ENCODE results near the gene TSFM.
A peak's percentile ranks its signal among the peaks of the same experiment; 100 is the strongest.

Gene TSFM

DNA sequence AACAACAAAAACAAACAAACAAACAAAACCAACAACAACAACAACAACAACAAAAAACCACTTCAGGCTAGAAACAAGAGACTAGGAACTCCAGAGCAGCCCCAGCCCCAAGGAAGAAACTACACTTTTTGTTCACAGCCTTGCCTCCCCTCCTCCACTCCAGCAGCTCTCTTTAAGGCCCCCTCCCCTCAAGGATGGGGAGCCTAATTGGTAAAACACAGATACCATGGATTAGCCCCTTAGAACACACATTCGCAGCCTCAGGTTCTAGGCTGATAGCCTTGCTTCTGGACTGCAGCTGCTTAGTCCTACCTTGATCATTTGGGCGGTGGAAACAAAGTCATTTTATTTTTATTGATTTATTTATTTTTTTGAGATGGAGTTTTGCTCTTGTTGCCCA, 47.8 kb downstream of the TSFM start:
- Histone ChIP-seq H2AFZ (ENCODE audit: low read depth) (no peak overlapping the region), H3K79me2 (ENCODE audit: insufficient read depth, low read depth) (peaks cover 70% of the 10 kb centered on the region), H3K4me3 (IDR thresholded peaks at IDR 0.05; ENCODE audit: insufficient read depth, low read depth, low read length) (no peak overlapping the region), H4K20me1 (ENCODE audit: insufficient read depth) (peaks cover 28% of the 10 kb centered on the region), H3K4me2 (peak overlapping the region; percentile 76; the same call in 1 of the 2 replicates), H3K27ac (no peak overlapping the region; the same call in 1 of the 2 replicates), H3K27me3 (ENCODE audit: insufficient read depth, low read depth) (no peaks in the 10 kb centered on the region), H3K9ac (no peak overlapping the region), H3K4me1 (ENCODE audit: low read depth, poor library complexity, severe bottlenecking) (peaks cover 53% of the 10 kb centered on the region), H3K36me3 (ENCODE audit: insufficient read depth) (peaks cover 23% of the 10 kb centered on the region; the same call in 1 of the 2 replicates)
- TF ChIP-seq, protein P1, sequence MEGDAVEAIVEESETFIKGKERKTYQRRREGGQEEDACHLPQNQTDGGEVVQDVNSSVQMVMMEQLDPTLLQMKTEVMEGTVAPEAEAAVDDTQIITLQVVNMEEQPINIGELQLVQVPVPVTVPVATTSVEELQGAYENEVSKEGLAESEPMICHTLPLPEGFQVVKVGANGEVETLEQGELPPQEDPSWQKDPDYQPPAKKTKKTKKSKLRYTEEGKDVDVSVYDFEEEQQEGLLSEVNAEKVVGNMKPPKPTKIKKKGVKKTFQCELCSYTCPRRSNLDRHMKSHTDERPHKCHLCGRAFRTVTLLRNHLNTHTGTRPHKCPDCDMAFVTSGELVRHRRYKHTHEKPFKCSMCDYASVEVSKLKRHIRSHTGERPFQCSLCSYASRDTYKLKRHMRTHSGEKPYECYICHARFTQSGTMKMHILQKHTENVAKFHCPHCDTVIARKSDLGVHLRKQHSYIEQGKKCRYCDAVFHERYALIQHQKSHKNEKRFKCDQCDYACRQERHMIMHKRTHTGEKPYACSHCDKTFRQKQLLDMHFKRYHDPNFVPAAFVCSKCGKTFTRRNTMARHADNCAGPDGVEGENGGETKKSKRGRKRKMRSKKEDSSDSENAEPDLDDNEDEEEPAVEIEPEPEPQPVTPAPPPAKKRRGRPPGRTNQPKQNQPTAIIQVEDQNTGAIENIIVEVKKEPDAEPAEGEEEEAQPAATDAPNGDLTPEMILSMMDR (conservative IDR thresholded peaks at IDR 0.05; ENCODE audit: low read depth, low read length), result no peak

DNA sequence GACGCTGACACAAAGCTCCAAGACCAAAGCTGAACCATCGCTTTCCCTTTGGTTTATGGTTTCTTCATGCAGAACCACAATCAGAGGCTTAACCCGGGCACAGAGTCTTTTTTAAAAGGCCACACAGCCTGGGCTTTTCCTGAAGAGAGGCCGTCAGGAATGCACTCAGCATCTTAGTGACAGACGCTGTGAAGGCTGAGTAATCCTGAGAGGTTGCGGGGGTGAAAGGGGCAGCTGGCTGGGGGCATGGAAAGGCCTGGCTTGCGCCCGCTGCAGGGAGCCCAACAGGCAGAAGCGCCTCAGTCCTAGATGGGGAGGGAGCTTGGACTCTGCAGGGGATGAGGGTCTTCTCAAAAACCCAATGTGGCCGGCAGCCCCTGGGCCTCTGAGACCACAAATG, 50.4 kb downstream of the TSFM start:
- H3K36me3 ChIP-seq (ENCODE audit: insufficient read depth), result peaks cover 7% of the 10 kb centered on the region; the same call in 1 of the 2 replicates
- TF ChIP-seq, protein P1 (conservative IDR thresholded peaks at IDR 0.05; ENCODE audit: low read depth, low read length), result no peak; the same call in 1 of the 2 replicates
- no peak overlapping the region for H3K4me3 ChIP-seq (IDR thresholded peaks at IDR 0.05; ENCODE audit: insufficient read depth, low read depth, low read length)
- peaks cover 28% of the 10 kb centered on the region for H4K20me1 ChIP-seq (ENCODE audit: insufficient read depth)
- H3K4me1 ChIP-seq (ENCODE audit: low read depth, poor library complexity, severe bottlenecking), result peaks cover 79% of the 10 kb centered on the region
- H3K27ac ChIP-seq, result peak overlapping the region; percentile 64
- H3K9ac ChIP-seq, result peak overlapping the region; percentile 10; the same call in 1 of the 2 replicates
- H2AFZ ChIP-seq (ENCODE audit: low read depth), result no peak overlapping the region
- peak overlapping the region; percentile 76 for H3K4me2 ChIP-seq
- H3K27me3 ChIP-seq (ENCODE audit: insufficient read depth, low read depth), result no peaks in the 10 kb centered on the region
- H3K79me2 ChIP-seq (ENCODE audit: insufficient read depth, low read depth), result peaks cover 92% of the 10 kb centered on the region

DNA sequence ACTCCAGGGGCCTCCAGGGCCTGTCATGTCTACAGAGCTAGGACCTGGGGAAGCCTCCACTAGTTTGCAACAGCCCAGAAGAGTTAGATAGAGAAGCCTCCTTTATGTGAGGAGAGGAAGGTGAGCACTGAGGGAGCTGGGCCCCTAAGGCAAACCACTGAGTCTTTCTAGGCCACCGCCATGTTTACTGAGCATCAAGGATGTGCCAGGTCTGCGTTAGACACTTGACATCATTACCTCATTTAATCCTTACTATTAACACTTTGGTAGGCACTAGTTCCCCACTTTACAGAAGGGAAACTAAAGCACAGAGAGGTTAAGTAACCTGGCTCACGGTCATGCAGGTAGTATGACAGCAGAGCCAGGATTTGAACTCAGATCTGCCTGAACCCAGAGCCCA, 51.1 kb downstream of the TSFM start:
- peaks cover 97% of the 10 kb centered on the region for H3K79me2 ChIP-seq (ENCODE audit: insufficient read depth, low read depth)
- H3K4me3 ChIP-seq (IDR thresholded peaks at IDR 0.05; ENCODE audit: insufficient read depth, low read depth, low read length), result no peak overlapping the region
- H3K9ac ChIP-seq, result no peak overlapping the region; the same call in 1 of the 2 replicates
- H3K4me2 ChIP-seq, result peak overlapping the region; percentile 76
- peaks cover 35% of the 10 kb centered on the region for H4K20me1 ChIP-seq (ENCODE audit: insufficient read depth)
- no peak overlapping the region for H2AFZ ChIP-seq (ENCODE audit: low read depth)
- TF ChIP-seq, protein P1 (conservative IDR thresholded peaks at IDR 0.05; ENCODE audit: low read depth, low read length), result no peak
- peaks cover 5% of the 10 kb centered on the region; the same call in 1 of the 2 replicates for H3K36me3 ChIP-seq (ENCODE audit: insufficient read depth)
- peaks cover 86% of the 10 kb centered on the region for H3K4me1 ChIP-seq (ENCODE audit: low read depth, poor library complexity, severe bottlenecking)
- peak overlapping the region; percentile 64; the same call in 1 of the 2 replicates for H3K27ac ChIP-seq
- no peaks in the 10 kb centered on the region for H3K27me3 ChIP-seq (ENCODE audit: insufficient read depth, low read depth)

DNA sequence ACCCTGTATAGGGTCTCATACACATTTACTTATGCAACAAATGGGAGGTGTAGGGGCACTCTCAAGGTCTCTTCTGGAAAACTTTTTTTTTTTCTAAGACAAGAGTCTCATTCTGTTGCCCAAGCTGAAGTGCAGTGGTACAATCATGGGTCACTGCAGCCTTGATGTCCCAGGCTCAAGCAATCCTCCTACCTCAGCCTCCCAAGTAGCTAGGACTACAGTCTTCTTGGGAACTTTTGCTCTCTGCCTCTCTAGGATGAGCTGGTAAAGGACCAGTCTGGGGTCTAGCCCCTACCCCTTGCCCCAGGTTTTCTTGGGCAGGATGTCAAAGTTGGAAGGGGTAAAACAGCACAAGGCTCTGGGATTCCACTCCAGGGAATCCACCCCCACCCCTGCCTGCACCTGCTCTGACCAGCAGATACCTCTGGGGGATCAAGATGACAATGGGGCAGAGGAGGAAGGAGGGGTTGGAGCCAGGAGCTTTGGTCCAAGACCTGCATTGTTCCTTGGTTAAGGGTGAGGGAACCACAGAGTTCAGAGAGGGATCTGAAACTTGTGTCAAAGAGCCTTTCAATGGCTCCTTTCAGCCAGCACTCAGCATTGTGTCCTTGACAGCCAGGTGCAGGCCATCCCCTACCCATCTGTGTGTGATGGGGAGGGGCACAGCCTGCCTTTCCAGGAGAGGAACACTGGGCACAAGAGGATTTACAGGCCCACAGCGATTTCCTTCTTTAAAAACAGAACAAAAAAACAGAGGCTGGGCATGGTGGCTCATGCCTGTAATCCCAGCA, 51.7 kb downstream of the TSFM start:
- H3K36me3 ChIP-seq (ENCODE audit: insufficient read depth), result no peaks in the 10 kb centered on the region
- H3K4me1 ChIP-seq (ENCODE audit: low read depth, poor library complexity, severe bottlenecking), result peaks cover 92% of the 10 kb centered on the region
- H3K9ac ChIP-seq, result peak overlapping the region; percentile 10; the same call in 1 of the 2 replicates
- H3K4me2 ChIP-seq, result peak overlapping the region; percentile 76
- H3K27ac ChIP-seq, result peak overlapping the region; percentile 64
- H3K27me3 ChIP-seq (ENCODE audit: insufficient read depth, low read depth), result no peaks in the 10 kb centered on the region
- TF ChIP-seq, protein P1 (conservative IDR thresholded peaks at IDR 0.05; ENCODE audit: low read depth, low read length), result no peak
- no peak overlapping the region for H3K4me3 ChIP-seq (IDR thresholded peaks at IDR 0.05; ENCODE audit: insufficient read depth, low read depth, low read length)
- H3K79me2 ChIP-seq (ENCODE audit: insufficient read depth, low read depth), result peaks cover 97% of the 10 kb centered on the region
- no peak overlapping the region for H2AFZ ChIP-seq (ENCODE audit: low read depth)
- H4K20me1 ChIP-seq (ENCODE audit: insufficient read depth), result peaks cover 36% of the 10 kb centered on the region
